Lung (tissue), 12 donors: Measurements from ENCODE around the gene CSRP2. TPM values are rescaled to one million over a fixed set of nuclear protein-coding genes. Genes with fewer than 3 reads are reported as not detected.

Experiments used
- ATAC-seq: fragments of 200-7000 bp; cut with Tn5 transposase; one replicate; pipeline ENCODE4 v1.9.1; 2020; ENCODE audit warnings: moderate number of reproducible peaks; ENCODE audit not compliant: insufficient read depth, low FRiP score
- DNase-seq, 3 donors: peaks; one replicate each; pipeline ENCODE4 v3.0.0-alpha.2; 2013 to 2017
- H3K27ac ChIP-seq, 2 donors: one replicate each; pipeline ENCODE4 v1.5.1; 2013; ENCODE audit warnings: mild to moderate bottlenecking in 2 of 2, moderate library complexity in 2 of 2, control low read depth in 1 of 2, inconsistent platforms in 1 of 2, low read depth in 1 of 2, low read length in 1 of 2
- H3K27me3 ChIP-seq, 3 donors: one replicate each; pipeline ENCODE4 v1.5.1; 2013; ENCODE audit warnings: low read length in 2 of 3; ENCODE audit not compliant: control insufficient read depth in 3 of 3, insufficient read depth in 3 of 3
- H3K36me3 ChIP-seq, 4 donors: one replicate each; pipeline ENCODE4 v1.5.1; 2013; ENCODE audit warnings: low read length in 4 of 4, mild to moderate bottlenecking in 1 of 4, moderate library complexity in 1 of 4; ENCODE audit not compliant: control insufficient read depth in 4 of 4, insufficient read depth in 4 of 4
- H3K4me1 ChIP-seq, 5 donors: one replicate each; pipeline ENCODE4 v1.5.1; 2013; ENCODE audit warnings: low read length in 5 of 5, mild to moderate bottlenecking in 2 of 5, moderate library complexity in 1 of 5; ENCODE audit not compliant: control insufficient read depth in 5 of 5, insufficient read depth in 5 of 5
- H3K4me3 ChIP-seq: one replicate; pipeline ENCODE4 v1.5.1; 2013; ENCODE audit warnings: mild to moderate bottlenecking, control low read depth, moderate library complexity
- H3K9ac ChIP-seq, 2 donors: one replicate each; pipeline ENCODE4 v1.5.1; 2013; ENCODE audit warnings: low read length in 2 of 2, control low read depth in 1 of 2; ENCODE audit not compliant: insufficient read depth in 1 of 2
- H3K9me3 ChIP-seq, 4 donors: one replicate each; pipeline ENCODE4 v1.5.1; 2013; ENCODE audit warnings: low read length in 3 of 4, mild to moderate bottlenecking in 1 of 4, moderate library complexity in 1 of 4; ENCODE audit not compliant: control insufficient read depth in 4 of 4, insufficient read depth in 3 of 4
- WGBS, 2 donors: extraction: QIAGEN DNeasy Blood & Tissue Kit; methylation state at CpG; one replicate each; pipeline ENCODE4 v1.1.7; 2013; 5-methylcytosine and 5-hydroxymethylcytosine counted together
- polyA plus RNA-seq, 2 donors: library from polyadenylated mRNA; stranded (reverse); fragments of 200-250 nt; gene quantifications; one replicate each; pipeline ENCODE4 v1.2.1, GENCODE V29; 2013
- total RNA-seq, 2 donors: library from RNA; depleted of rRNA in 1 of 2; stranded (reverse); fragments of >200 nt in 1 of 2; gene quantifications; one replicate each; pipeline ENCODE4 v1.2.1, GENCODE V29; 2014 to 2021
- TF ChIP-seq, protein P1 (sequence below): IDR thresholded peaks from 2 replicates; pipeline ENCODE4 v1.5.1; 2012; ENCODE audit warnings: mild to moderate bottlenecking; ENCODE audit errors: control extremely low read depth, extremely low read depth
- donor health status: control.
- donor health status: control.
- donor health status: Bipolar disorder and iron deficiency.
- donor health status: healthy.
- donor health status: DM: yes; HTN: yes; CAD: no.

The CSRP2 gene
- total and polyA plus RNA-seq, 4 donors, result 13.5 to 21.9 (median 15.8) TPM

DNA sequence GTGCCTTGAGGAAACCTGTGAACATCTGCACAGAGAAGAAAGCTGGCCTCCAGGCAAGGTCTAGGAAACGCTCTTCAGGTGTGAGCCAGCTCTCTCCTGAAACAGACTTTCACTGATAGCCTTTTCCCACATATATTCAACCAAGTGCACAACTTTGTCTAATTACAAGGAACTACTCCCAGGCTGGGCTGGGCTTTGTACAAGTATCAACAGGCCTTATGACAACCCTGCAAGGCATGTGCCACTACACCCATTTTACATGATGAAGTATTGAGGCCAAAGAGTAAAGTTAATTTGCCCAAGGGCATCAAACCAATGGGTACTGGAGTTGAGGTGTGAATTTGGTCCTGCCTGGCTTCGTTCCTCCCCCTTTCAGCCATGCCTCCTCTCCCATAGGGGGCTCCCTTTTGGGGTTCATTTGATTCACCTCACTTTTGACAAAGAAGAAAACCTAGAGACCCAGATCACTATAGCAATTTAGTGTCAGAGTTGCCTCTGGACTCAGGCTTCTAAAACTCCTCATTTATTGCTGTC, 2.1 kb downstream of the CSRP2 start:
- Histone ChIP-seq H3K4me3 (no peak overlapping the region), H3K36me3 (no peaks in the 10 kb centered on the region), H3K9me3 (no peaks in the 10 kb centered on the region), H3K9ac (no peak overlapping the region), H3K4me1 (peaks cover 0 to 29% (median 9%) of the 10 kb centered on the region in 5 donors), H3K27me3 (peaks cover 0 to 4% (median 0%) of the 10 kb centered on the region in 3 donors), H3K27ac (no peak overlapping the region)
- TF ChIP-seq, protein P1, sequence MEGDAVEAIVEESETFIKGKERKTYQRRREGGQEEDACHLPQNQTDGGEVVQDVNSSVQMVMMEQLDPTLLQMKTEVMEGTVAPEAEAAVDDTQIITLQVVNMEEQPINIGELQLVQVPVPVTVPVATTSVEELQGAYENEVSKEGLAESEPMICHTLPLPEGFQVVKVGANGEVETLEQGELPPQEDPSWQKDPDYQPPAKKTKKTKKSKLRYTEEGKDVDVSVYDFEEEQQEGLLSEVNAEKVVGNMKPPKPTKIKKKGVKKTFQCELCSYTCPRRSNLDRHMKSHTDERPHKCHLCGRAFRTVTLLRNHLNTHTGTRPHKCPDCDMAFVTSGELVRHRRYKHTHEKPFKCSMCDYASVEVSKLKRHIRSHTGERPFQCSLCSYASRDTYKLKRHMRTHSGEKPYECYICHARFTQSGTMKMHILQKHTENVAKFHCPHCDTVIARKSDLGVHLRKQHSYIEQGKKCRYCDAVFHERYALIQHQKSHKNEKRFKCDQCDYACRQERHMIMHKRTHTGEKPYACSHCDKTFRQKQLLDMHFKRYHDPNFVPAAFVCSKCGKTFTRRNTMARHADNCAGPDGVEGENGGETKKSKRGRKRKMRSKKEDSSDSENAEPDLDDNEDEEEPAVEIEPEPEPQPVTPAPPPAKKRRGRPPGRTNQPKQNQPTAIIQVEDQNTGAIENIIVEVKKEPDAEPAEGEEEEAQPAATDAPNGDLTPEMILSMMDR, result no peak
- 96 to 97% methylated on average over 2 of the region's 2 CpGs for WGBS, 2 donors
- DNase-seq (no peak), ATAC-seq (no peak)

DNA sequence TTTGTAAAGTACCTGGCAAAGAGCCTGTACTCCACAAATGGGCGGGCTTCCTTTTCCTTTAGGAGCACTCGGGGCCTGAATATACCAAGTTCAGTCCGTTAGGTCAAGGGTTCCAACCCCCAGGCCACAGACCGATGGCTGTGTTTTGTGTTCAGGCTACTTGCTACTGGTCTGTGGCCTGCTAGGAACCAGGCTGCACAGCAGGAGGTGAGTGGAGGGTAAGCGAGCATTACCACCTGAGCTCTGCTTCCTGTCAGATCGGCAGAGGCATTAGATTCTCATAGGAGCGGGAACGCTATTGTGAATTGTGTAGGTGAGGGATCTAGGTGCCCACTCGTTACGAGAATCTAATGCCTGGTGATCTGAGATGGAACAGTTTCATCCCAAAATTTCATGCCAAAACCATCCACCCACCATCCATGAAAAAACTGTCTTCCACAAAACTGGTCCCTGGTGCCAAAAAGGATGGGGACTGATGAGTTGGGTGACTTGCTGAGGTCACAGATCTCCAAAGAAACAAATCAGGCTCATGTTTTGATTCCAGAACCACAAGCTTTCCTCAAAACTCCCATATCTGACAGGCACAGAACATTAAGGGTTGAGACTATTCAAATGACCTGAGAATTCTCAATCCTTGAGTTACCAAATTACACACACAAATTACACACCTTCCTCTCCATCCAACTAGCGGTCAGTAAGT, 4.2 kb downstream of the CSRP2 start:
- Histone ChIP-seq H3K4me1 (peaks cover 0 to 9% (median 6%) of the 10 kb centered on the region in 5 donors), H3K9me3 (no peaks in the 10 kb centered on the region), H3K36me3 (no peaks in the 10 kb centered on the region), H3K9ac (no peak overlapping the region), H3K4me3 (no peak overlapping the region), H3K27me3 (peaks cover 0 to 4% (median 0%) of the 10 kb centered on the region in 3 donors), H3K27ac (no peak overlapping the region)
- WGBS, 2 donors, result 89 to 91% methylated on average over 11 of the region's 11 CpGs
- TF ChIP-seq, protein P1, result no peak
- ATAC-seq, result no peak
- no peak for DNase-seq

DNA sequence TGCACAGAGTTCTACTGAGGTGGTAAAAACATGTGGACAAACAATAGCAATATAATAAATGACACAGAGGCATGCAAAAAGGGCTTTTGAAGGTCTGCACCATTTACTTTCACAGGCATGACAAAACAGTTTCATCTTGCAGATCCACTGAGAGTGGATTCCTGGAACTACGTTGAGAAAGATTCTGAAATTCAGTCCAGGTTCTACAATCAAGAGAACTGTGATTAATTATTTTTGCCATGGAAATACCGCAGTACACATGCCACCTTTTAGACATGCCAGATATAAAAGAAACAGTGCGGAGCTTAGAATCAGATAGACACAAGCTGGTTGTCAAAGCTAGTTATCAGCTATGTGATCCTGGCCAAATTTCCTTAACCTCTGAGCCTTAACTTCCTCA, 4.8 kb downstream of the CSRP2 start:
- TF ChIP-seq, protein P1, result no peak
- 69 to 88% methylated on average over 3 of the region's 3 CpGs for WGBS, 2 donors

More for the DNA sequence above, 4.8 kb downstream of the CSRP2 start:
- Histone ChIP-seq H3K27ac (no peak overlapping the region), H3K9ac (no peak overlapping the region), H3K4me3 (no peak overlapping the region), H3K27me3 (peaks cover 0 to 4% (median 0%) of the 10 kb centered on the region in 3 donors), H3K4me1 (peaks cover 0 to 11% (median 6%) of the 10 kb centered on the region in 5 donors), H3K36me3 (no peaks in the 10 kb centered on the region), H3K9me3 (no peaks in the 10 kb centered on the region)
- ATAC-seq, result no peak
- no peak for DNase-seq
